Tibial nerve (tissue), 4 donors: ENCODE data around the gene TXLNA. TPM values are rescaled to one million over a fixed set of nuclear protein-coding genes. Genes with fewer than 3 reads are reported as not detected.

ENCODE experiments used
- DNase-seq, 2 donors: peaks; one replicate each; pipeline ENCODE4 v3.0.0-alpha.2; 2019; ENCODE audit warnings: low spot score in 2 of 2
- H3K27ac ChIP-seq, 4 donors: fragments of 200-600 bp; sonication (generic) in 3 of 4; one replicate each; pipeline ENCODE4 v1.5.1; 2017 to 2019; ENCODE audit warnings: mild to moderate bottlenecking in 1 of 4
- H3K27me3 ChIP-seq, 2 donors: fragments of 200-600 bp; sonication (generic) in 1 of 2; one replicate each; pipeline versions ENCODE4 v1.5.1 to v1.6.0; 2017 to 2019
- H3K36me3 ChIP-seq, 3 donors: fragments of 200-600 bp; sonication (generic); one replicate each; pipeline ENCODE4 v1.5.1; 2018 to 2019
- H3K4me1 ChIP-seq, 4 donors: fragments of 200-600 bp; sonication (generic) in 3 of 4; one replicate each; pipeline ENCODE4 v1.5.1; 2017 to 2019
- H3K4me3 ChIP-seq, 4 donors: fragments of 200-600 bp; sonication (generic) in 3 of 4; one replicate each; pipeline ENCODE4 v1.5.1; 2017 to 2019; ENCODE audit warnings: mild to moderate bottlenecking in 1 of 4, moderate library complexity in 1 of 4
- H3K9me3 ChIP-seq, 4 donors: fragments of 200-600 bp; sonication (generic) in 3 of 4; one replicate each; pipeline ENCODE4 v1.5.1; 2017 to 2019
- CTCF ChIP-seq, 5 experiments: fragments of 200-600 bp in 3 of 5; fragments of 450-650 bp in 2 of 5; sonication (generic) in 3 of 5; IDR thresholded peaks; one replicate each; pipeline ENCODE4 v1.5.1; 2016 to 2019; ENCODE audit warnings: antibody characterized with exemption in 5 of 5, mild to moderate bottlenecking in 3 of 5, moderate library complexity in 2 of 5
- EP300 ChIP-seq, 2 donors: sonication (generic); formaldehyde crosslinking; IDR thresholded peaks; one replicate each; pipeline ENCODE4 v1.6.1; 2017; ENCODE audit warnings: antibody characterized with exemption in 2 of 2, mild to moderate bottlenecking in 1 of 2
- POLR2A ChIP-seq, 2 donors: fragments of 450-650 bp; IDR thresholded peaks; one replicate each; pipeline ENCODE4 v1.6.1; 2017; ENCODE audit warnings: antibody characterized with exemption in 2 of 2, mild to moderate bottlenecking in 2 of 2, moderate library complexity in 2 of 2
- WGBS, 2 donors: methylation state at CpG; one replicate each; pipeline ENCODE4 v1.1.5; 2018; 5-methylcytosine and 5-hydroxymethylcytosine counted together
- total RNA-seq, 4 donors: library from RNA; depleted of rRNA; stranded (reverse); fragments of >200 nt; gene quantifications; one replicate each; pipeline ENCODE4 v1.1.0, GENCODE V29; 2016

Gene TXLNA
- total RNA-seq, 4 donors from 2014 or later, result 41.4 to 52.0 (median 49.5) TPM

- no peak for TF ChIP-seq EP300 (IDR thresholded peaks at IDR 0.05)
- 89 to 91% methylated on average over 6 of the region's 6 CpGs for WGBS, 2 donors
- H3K27me3 ChIP-seq, result no peaks in the 10 kb centered on the region
- H3K4me3 ChIP-seq, result no peak overlapping the region
- peaks cover 0 to 21% (median 0%) of the 10 kb centered on the region in 3 donors for H3K36me3 ChIP-seq
- H3K27ac ChIP-seq, result no peak overlapping the region
- no peak for DNase-seq
- H3K9me3 ChIP-seq, result no peaks in the 10 kb centered on the region
- peaks cover 0 to 23% (median 10%) of the 10 kb centered on the region in 4 donors for H3K4me1 ChIP-seq
Observed at GRCh38 chr1:32208469-32208868, 29.0 kb downstream of the TXLNA start.

DNA sequence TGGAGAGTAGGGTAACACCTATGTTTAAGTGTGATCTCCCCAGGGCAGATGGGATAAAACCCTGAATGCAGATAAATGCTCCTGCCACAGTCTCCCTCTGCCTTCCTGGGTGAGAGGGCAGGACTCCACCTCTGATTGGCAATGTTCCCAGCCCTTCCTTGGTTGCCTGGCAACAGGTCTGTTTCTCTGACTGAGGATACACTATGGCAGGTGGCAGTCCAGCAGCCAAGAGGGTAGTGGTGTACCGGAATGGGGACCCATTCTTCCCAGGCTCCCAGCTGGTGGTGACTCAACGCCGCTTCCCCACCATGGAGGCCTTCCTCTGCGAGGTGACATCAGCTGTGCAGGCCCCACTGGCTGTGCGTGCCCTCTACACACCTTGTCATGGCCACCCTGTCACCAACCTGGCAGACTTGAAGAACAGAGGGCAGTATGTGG is 29.4 kb downstream of the TXLNA start, which contains the start of gene DCDC2B:
TSS of gene DCDC2B (plus strand) at position 199 of the 438 bp plus-strand sequence. CDS start at position 204, 5 bp downstream.
- Histone ChIP-seq H3K36me3 (peaks cover 0 to 25% (median 0%) of the 10 kb centered on the region in 3 donors), H3K4me3 (no peak within 1 kb of the TSS), H3K9me3 (no peaks in the 10 kb centered on the region), H3K4me1 (peaks cover 0 to 23% (median 10%) of the 10 kb centered on the region in 4 donors), H3K27me3 (no peaks in the 10 kb centered on the region), H3K27ac (no peak within 1 kb of the TSS)
- no peak for TF ChIP-seq EP300 (IDR thresholded peaks at IDR 0.05)
- no peak for TF ChIP-seq CTCF (IDR thresholded peaks at IDR 0.05)
- TF ChIP-seq POLR2A (IDR thresholded peaks at IDR 0.05), result no peak
- DNase-seq, result no peak
- 84 to 86% methylated on average over 1 to 5 of the region's 5 CpGs for WGBS, 2 donors

- Histone ChIP-seq H3K9me3 (no peaks in the 10 kb centered on the region), H3K36me3 (peaks cover 0 to 78% (median 0%) of the 10 kb centered on the region in 3 donors), H3K27me3 (no peaks in the 10 kb centered on the region), H3K4me3 (no peak overlapping the region), H3K4me1 (peaks cover 0 to 31% (median 2%) of the 10 kb centered on the region in 4 donors), H3K27ac (peak overlapping the region in 2 of 4 donors; percentile 3 to 59)
- no peak for TF ChIP-seq EP300 (IDR thresholded peaks at IDR 0.05)
- TF ChIP-seq CTCF (IDR thresholded peaks at IDR 0.05), result peak; percentile 54 to 64 (median 63)
- TF ChIP-seq POLR2A (IDR thresholded peaks at IDR 0.05), result no peak
- WGBS, 2 donors, result 78 to 79% methylated on average over 10 of the region's 10 CpGs
- peak in 1 of 2 donors; percentile 56 for DNase-seq
Observed at GRCh38 chr1:32215629-32216480, 36.4 kb downstream of the TXLNA start.

DNA sequence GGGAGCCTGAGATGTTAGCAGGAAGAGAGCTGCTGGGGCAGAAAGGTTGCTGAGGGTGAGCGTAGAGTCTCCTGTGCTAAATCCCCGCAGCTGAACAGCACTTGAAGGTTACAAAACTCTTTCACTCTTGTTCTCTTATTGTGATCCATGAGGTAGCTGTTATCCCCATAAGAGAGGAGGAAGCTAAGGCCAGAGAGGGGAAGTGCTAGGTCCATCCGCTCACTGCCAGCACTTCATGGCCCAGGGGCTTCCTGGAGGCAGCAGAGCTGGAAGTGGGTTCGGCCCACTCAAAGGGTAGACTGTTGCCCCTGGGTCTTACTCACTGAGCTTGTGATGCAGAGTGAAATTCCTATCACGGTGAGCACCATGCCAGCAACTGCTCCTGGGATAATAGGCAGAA is 37.1 kb downstream of the TXLNA start:
- Histone ChIP-seq H3K4me1 (peaks cover 0 to 38% (median 9%) of the 10 kb centered on the region in 4 donors), H3K27ac (no peak overlapping the region), H3K27me3 (no peaks in the 10 kb centered on the region), H3K4me3 (no peak overlapping the region), H3K36me3 (peaks cover 0 to 78% (median 0%) of the 10 kb centered on the region in 3 donors), H3K9me3 (no peaks in the 10 kb centered on the region)
- 86 to 91% methylated on average over 5 of the region's 5 CpGs for WGBS, 2 donors
- DNase-seq, result no peak
- TF ChIP-seq POLR2A (IDR thresholded peaks at IDR 0.05) (no peak), CTCF (IDR thresholded peaks at IDR 0.05) (no peak), EP300 (IDR thresholded peaks at IDR 0.05) (no peak)

- H3K4me3 ChIP-seq, result no peak overlapping the region
- no peak for TF ChIP-seq EP300 (IDR thresholded peaks at IDR 0.05)
- no peak for TF ChIP-seq POLR2A (IDR thresholded peaks at IDR 0.05)
- TF ChIP-seq CTCF (IDR thresholded peaks at IDR 0.05), result no peak
- WGBS, 2 donors, result 74 to 80% methylated on average over 7 of the region's 7 CpGs
- no peak overlapping the region for H3K27ac ChIP-seq
- H3K27me3 ChIP-seq, result no peaks in the 10 kb centered on the region
- no peak for DNase-seq
- H3K4me1 ChIP-seq, result peaks cover 0 to 50% (median 23%) of the 10 kb centered on the region in 4 donors
- no peaks in the 10 kb centered on the region for H3K9me3 ChIP-seq
- peaks cover 0 to 65% (median 0%) of the 10 kb centered on the region in 3 donors for H3K36me3 ChIP-seq
Observed at GRCh38 chr1:32219022-32219421, 39.5 kb downstream of the TXLNA start.
